ENCODE measurements around the gene SAMD4A.

GRCh38 chr14:54564868-54565784 is 1.8 kb upstream of the SAMD4A start:
- TF ChIP-seq CTCF (conservative IDR thresholded peaks at IDR 0.05) (peak; percentile 12; the same call in 1 of the 2 replicates), ZFX (IDR thresholded peaks at IDR 0.05) (no peak)

Data from C4-2B (cell line).